ENCODE data around the gene RABGGTB.
"Not testable (repeated sequence)": the region's sequence is repeated elsewhere in the genome, so short reads cannot be mapped to it uniquely, and the experiment has no call there.

RABGGTB gene

GRCh38 chr1:75796376-75797272, 10.6 kb downstream of the RABGGTB start, which contains the start of gene MSH4:
MSH4 (plus strand) TSS chr1:75796882; CDS start chr1:75796986, 104 bp downstream.
- DNase-seq, result peak; percentile 45

DNA sequence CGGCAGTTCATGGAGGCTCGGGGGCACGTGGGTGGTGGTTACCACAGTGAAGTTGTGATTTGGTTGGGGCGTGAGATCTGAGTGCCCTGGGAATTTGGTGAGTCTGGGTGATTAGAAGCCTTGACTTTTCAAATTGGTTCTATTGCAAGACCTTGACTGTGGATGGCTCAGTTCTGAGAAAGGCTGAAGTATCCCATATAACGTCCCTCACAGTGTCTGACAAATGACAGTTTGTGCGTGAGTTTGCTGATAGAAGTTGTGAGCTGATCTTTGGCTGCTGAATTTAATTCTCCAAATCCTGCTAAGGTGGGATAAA, 11.2 kb downstream of the RABGGTB start:
- DNase-seq, result peak; percentile 21

DNA sequence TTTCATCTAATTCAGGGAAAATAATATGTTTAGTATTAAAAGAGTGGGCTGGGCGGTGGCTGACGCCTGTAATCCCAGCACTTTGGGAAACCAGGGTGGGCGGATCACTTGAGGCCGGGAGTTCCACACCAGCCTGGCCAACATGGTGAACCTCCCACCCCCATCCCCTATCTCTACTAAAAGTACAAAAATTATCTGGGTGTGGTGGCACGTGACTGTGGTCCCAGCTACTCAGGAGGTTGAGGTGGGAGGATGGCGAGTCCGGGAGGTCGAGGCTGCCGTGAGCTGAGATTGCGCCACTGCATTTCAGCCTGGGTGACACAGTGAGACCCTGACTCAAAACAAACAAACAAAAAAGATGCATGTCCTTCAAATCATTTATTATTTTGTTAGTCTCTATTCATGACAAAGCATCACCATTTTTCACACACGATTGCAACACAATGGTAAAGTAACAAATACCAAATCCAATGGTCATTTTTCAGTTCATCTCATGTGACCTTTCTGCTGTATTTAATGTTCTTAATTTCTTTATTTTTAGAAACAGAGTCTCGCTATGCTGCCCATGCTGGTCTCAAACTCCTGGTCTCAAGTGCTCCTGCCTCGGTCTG, 11.7 kb downstream of the RABGGTB start:
- DNase-seq, result no peak

DNA sequence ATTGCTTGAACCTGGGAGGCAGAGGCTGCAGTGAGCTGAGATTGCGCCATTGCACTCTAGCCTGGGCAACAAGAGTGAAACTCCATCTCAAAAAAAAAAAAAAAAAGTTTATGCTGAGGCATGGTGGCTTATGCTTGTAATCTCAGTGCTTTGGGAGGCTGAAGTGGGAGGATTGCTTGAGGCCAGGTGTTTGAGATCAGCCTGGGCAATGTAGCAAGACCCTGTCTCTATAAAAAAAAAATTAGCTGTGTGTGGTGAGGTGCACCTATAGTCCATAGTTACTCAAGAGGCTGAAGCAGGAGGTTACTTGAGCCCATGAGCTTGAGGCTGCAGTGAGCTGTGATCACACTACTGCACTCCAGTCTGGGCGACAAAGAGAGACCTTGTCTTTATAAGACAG, 15.4 kb downstream of the RABGGTB start:
- not testable (repeated sequence) for DNase-seq

GRCh38 chr1:75808921-75809320, 22.9 kb downstream of the RABGGTB start:
- DNase-seq, result no peak

GRCh38 chr1:75810113-75810512, 24.1 kb downstream of the RABGGTB start:
- not testable (repeated sequence) for DNase-seq

- no peak for DNase-seq
These were observed 25.3 kb downstream of the RABGGTB start for GRCh38 chr1:75811211-75811981.

DNA sequence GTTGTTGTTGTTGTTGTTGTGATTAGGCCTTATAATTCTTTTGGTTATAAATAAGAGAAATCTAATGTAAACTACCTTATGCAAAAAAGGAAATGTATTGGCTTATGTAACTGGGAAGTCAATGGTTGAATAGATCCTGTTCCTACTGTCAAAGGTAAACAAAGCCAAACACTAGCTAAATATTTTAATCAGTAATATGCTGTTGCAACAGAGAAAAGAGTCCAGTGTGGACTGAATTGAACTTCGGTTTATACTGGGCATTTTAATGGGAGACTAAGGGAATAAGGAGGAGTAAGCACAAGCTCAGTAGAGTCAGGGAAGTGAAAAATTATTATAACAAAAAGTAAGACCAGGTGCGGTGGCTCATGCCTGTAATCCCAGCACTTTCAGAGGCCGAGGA, 26.0 kb downstream of the RABGGTB start:
- DNase-seq, result no peak

- not testable (repeated sequence) for DNase-seq
These were observed 37.5 kb downstream of the RABGGTB start for GRCh38 chr1:75823596-75823995.

DNA sequence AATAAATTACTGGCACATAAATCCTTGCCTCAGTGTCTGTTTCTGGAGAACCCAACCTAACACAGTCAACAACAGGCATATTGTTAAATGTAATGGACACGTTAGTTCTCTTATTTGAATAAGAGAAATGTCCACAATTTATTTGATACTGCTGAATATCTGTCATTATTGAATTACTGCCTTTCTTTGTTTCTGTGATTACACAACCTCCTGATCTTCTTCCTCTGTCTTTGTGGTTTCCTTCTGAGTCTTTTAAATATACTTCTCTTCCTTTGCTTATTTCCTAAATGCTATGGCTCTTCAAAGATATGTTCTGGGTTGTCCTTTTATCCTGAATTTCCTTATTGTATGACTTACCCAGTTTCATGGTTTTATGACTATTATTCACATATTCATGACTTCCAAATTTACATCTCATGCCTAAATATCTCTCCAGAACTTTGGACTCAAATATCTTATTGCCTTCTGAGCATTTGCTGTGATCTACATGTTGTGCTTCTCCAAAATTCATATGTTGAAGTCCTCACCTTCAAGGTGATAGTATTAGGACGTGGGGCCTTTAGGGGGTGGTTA, 50.6 kb downstream of the RABGGTB start:
- peak; percentile 27 for DNase-seq

- peak; percentile 72 for DNase-seq
These were observed 52.0 kb downstream of the RABGGTB start for GRCh38 chr1:75838079-75838478.

GRCh38 chr1:75841421-75841820, 55.4 kb downstream of the RABGGTB start:
- no peak for DNase-seq

Data from OCI-M1 (cell line).